ENCODE measurements around the gene ZBTB20.

DNA sequence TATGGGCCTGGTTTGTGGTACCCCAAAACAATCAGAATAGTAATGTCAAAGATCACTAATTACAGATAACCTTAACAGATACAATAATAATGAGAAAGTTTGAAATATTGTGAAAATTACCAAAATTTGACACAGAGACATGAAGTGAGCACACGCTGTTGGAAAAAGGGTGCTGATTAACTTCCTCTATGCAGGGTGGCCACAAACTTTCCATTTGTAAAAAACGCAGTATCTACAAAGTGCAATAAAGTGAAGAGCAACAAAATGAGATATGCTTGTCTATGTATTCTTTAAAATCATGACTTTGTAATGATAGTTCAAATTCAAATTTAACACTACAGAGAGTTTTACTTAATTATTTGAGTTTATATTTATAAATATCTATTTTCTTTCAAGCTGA, 860.8 kb downstream of the ZBTB20 start:
- TF ChIP-seq, protein P1, sequence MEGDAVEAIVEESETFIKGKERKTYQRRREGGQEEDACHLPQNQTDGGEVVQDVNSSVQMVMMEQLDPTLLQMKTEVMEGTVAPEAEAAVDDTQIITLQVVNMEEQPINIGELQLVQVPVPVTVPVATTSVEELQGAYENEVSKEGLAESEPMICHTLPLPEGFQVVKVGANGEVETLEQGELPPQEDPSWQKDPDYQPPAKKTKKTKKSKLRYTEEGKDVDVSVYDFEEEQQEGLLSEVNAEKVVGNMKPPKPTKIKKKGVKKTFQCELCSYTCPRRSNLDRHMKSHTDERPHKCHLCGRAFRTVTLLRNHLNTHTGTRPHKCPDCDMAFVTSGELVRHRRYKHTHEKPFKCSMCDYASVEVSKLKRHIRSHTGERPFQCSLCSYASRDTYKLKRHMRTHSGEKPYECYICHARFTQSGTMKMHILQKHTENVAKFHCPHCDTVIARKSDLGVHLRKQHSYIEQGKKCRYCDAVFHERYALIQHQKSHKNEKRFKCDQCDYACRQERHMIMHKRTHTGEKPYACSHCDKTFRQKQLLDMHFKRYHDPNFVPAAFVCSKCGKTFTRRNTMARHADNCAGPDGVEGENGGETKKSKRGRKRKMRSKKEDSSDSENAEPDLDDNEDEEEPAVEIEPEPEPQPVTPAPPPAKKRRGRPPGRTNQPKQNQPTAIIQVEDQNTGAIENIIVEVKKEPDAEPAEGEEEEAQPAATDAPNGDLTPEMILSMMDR (IDR thresholded peaks at IDR 0.05) = no peak
- TF ChIP-seq POLR2A (IDR thresholded peaks at IDR 0.05) = no peak
